HAP-1 (cell line): ENCODE measurements around the gene PTPRD.

Experiments used
- DNase-seq, 2 experiments: peaks; one replicate each; pipeline ENCODE4 v3.0.0-alpha.2; 2016 to 2020; ENCODE audit warnings: low spot score in 2 of 2
- H3K27me3 ChIP-seq: fragments of 250-450 bp; sonication (Bioruptor Pico); 2 replicates; pipeline ENCODE4 v1.5.1; 2020; ENCODE audit warnings: low read depth, mild to moderate bottlenecking, moderate library complexity
- H3K36me3 ChIP-seq: fragments of 250-450 bp; sonication (Bioruptor Pico); replicated peaks from 2 replicates; pipeline ENCODE4 v1.5.1; 2020; ENCODE audit warnings: mild to moderate bottlenecking
- H3K4me1 ChIP-seq: fragments of 250-450 bp; sonication (Bioruptor Pico); 2 replicates; pipeline ENCODE4 v1.5.1; 2020; ENCODE audit warnings: mild to moderate bottlenecking
- H3K4me3 ChIP-seq: fragments of 250-450 bp; sonication (Bioruptor Pico); 2 replicates; pipeline ENCODE4 v1.5.1; 2020; ENCODE audit warnings: mild to moderate bottlenecking, moderate library complexity
- H3K9me3 ChIP-seq: fragments of 250-450 bp; sonication (Bioruptor Pico); 2 replicates; pipeline ENCODE4 v1.5.1; 2020; ENCODE audit warnings: mild to moderate bottlenecking, moderate library complexity
- in situ Hi-C: fragments of 300-500 bp; cut with MboI; formaldehyde crosslinking; loops from 3 replicates; pipeline ENCODE4 v1.14.3; 2020; ENCODE audit warnings: low sequenced_read_pairs, inconsistent platforms, mixed read lengths

The PTPRD gene

DNA sequence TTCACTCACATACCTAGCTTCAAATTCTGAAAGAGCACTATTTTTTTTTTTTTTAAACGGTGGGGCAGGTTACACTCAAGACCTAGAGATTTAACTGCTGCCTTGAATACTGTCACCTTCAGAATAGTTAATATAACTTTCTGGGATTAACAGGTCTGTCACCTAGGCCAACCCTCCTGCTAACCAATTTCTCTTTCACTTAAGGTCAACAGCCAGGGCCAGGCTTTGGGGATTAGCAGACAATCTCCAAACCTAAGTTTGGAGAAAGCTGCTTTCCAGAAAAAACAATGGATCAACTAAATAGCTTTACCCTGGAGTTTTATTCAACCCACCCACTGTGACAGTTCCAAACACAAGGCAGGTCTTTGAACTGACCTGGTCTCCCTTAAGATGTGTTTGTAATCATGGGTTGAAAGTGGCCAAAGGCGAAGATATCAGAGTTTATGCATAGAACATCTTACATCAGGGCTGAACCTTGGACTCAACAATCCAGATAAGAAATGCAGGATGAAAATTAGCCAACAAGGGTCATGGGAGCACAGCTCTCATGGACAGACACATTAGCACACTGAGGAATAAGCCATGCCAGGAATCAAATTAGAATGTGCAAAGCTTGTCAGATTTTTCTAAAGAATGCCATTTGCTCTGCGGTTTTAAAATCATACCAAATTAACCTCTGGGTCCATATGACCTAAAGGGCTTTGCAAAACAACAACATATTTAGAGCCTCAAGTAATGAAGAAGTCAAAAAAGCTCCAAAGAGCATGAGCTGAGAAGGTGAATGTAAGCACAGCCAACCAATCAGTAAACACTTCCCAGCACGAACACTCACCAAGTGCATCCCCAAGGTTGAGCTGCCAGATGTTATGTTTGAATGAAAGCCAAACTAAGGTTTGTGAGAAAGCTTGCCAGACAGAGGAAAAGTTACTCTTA, 2274.7 kb downstream of the PTPRD start:
- no peak for DNase-seq

DNA sequence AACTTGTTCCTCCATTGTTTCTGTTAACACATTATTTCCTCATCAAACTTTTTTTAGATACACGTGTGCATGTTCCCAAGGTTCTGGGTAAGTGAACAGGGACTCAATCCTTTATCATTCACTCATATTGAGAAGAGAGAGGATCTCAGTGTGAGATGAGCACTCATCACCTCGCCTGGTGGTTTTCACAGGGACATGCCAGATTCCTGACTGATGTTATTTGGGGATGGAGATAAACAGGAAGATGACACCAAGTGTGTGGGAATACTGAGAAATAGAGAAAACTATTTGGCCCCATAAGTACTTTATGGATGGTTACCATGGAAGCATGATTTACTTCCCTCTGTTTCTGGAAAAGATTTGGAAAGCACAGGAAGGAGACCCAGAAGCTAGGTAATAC, 2279.9 kb downstream of the PTPRD start:
- Histone ChIP-seq H3K4me3 (no peak overlapping the region), H3K36me3 (no peaks in the 10 kb centered on the region), H3K27me3 (no peaks in the 10 kb centered on the region), H3K4me1 (no peaks in the 10 kb centered on the region), H3K9me3 (no peaks in the 10 kb centered on the region)
- in situ Hi-C loops = no loop called here
- no peak for DNase-seq

More for the DNA sequence above, 2274.7 kb downstream of the PTPRD start:
- Histone ChIP-seq H3K9me3 (no peaks in the 10 kb centered on the region), H3K4me1 (no peaks in the 10 kb centered on the region), H3K27me3 (no peaks in the 10 kb centered on the region), H3K36me3 (0 out of 2 replicates have a peak, but pooled peaks cover 4% of the 10 kb centered on the region), H3K4me3 (no peak overlapping the region)
- in situ Hi-C loops = no loop called here

DNA sequence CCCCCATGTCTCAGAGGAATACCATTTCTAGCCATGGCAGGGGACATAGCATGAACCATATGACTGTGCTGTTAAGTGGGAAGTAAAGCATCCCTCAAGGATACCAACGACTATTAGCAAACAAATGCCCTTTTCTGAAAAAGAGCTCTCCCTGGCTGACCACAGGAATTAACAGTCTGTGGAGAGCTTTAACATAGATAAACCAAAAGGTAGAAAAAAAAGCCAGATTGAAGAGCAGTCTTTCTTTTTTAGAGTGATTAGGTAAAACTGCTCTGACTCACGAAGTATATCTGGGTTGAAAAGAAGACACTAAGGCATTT, 2280.5 kb downstream of the PTPRD start:
- in situ Hi-C loops = no loop called here
- no peak for DNase-seq
- Histone ChIP-seq H3K4me1 (no peaks in the 10 kb centered on the region), H3K27me3 (no peaks in the 10 kb centered on the region), H3K4me3 (no peak overlapping the region), H3K36me3 (no peaks in the 10 kb centered on the region), H3K9me3 (no peaks in the 10 kb centered on the region)

DNA sequence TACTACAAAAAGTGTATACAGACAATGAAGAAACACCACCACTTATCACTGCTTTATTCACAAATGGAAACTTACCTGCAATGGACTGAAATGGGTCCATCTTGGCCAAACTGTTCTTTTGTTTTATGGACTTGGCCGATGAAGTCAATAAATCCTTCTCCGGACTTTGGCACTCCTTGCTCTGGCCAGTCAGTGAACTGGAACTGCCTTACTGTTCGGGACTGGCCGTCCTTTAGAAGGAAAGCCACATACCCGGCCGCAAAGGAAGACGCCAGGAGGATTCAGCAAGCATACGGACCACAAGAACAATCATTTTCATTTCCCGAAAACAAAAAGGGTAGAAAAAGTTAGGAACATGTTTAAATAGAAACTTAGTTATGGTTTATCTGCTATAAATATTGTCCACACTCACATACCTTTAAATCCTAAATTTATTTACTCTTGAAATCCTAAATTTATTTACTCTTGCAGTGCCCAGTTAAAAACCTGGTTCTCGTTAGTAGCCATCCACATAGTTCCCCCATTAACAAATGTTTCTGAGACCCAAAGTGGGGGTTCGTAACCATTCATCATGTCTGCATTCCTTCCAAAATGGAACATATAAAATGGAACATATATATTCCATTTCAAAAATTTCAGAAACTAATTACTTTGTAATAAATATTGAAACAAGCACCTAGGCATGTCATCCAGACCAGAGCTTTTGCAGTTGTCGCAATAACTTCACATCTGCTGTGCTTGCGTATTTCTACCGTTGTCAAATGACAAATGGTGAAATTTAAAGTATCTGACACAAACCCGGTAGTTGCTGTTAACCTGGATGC, 2281.1 kb downstream of the PTPRD start:
- H3K4me1 ChIP-seq = no peaks in the 10 kb centered on the region
- DNase-seq = no peak
- H3K27me3 ChIP-seq = no peaks in the 10 kb centered on the region
- no peaks in the 10 kb centered on the region for H3K9me3 ChIP-seq
- H3K4me3 ChIP-seq = no peak overlapping the region
- in situ Hi-C loops = no loop called here
- no peaks in the 10 kb centered on the region for H3K36me3 ChIP-seq

GRCh38 chr9:8329561-8330283, 2283.1 kb downstream of the PTPRD start:
- H3K9me3 ChIP-seq = no peaks in the 10 kb centered on the region
- in situ Hi-C loops = no loop called here
- no peaks in the 10 kb centered on the region for H3K27me3 ChIP-seq
- H3K4me3 ChIP-seq = no peak overlapping the region
- H3K36me3 ChIP-seq = no peaks in the 10 kb centered on the region
- no peak for DNase-seq
- no peaks in the 10 kb centered on the region for H3K4me1 ChIP-seq

GRCh38 chr9:8315211-8315610, 2297.6 kb downstream of the PTPRD start:
- in situ Hi-C loops = no loop called here
- DNase-seq = no peak

DNA sequence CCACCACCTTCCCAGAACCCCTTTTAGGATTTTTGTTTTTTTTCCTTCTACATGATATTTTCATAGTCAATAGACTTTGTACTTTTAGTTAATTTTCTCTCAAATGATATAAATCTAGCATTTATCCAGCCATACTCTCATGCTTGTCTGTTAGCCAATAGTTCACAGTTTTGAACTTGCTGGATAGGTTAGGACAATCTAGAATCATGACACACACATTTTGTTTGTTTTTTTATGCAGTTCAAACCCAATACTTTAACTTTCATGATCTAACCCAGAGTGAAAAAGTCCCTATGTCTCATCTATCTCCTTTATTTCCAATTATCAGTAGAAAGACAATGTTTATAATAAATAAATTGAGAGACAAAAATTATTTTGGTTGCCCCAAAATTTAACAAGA, 2303.5 kb downstream of the PTPRD start:
- in situ Hi-C loops = no loop called here
- H3K9me3 ChIP-seq = no peaks in the 10 kb centered on the region
- no peaks in the 10 kb centered on the region for H3K36me3 ChIP-seq
- no peak overlapping the region for H3K4me3 ChIP-seq
- H3K4me1 ChIP-seq = no peaks in the 10 kb centered on the region
- no peak for DNase-seq
- H3K27me3 ChIP-seq = no peaks in the 10 kb centered on the region

More at GRCh38 chr9:8315211-8315610, 2297.6 kb downstream of the PTPRD start:
- Histone ChIP-seq H3K9me3 (no peaks in the 10 kb centered on the region), H3K36me3 (no peaks in the 10 kb centered on the region), H3K4me3 (no peak overlapping the region), H3K4me1 (no peaks in the 10 kb centered on the region), H3K27me3 (no peaks in the 10 kb centered on the region)

- no peaks in the 10 kb centered on the region for H3K27me3 ChIP-seq
- no peak overlapping the region for H3K4me3 ChIP-seq
- H3K4me1 ChIP-seq = no peaks in the 10 kb centered on the region
- in situ Hi-C loops = no loop called here
- no peaks in the 10 kb centered on the region for H3K36me3 ChIP-seq
- H3K9me3 ChIP-seq = no peaks in the 10 kb centered on the region
- DNase-seq = no peak
These were observed 2308.1 kb downstream of the PTPRD start for GRCh38 chr9:8304720-8305119.

GRCh38 chr9:8301296-8301695, 2311.5 kb downstream of the PTPRD start:
- no peak overlapping the region for H3K4me3 ChIP-seq
- H3K9me3 ChIP-seq = no peaks in the 10 kb centered on the region
- DNase-seq = no peak
- no peaks in the 10 kb centered on the region for H3K27me3 ChIP-seq
- in situ Hi-C loops = no loop called here
- no peaks in the 10 kb centered on the region for H3K4me1 ChIP-seq
- no peaks in the 10 kb centered on the region for H3K36me3 ChIP-seq

DNA sequence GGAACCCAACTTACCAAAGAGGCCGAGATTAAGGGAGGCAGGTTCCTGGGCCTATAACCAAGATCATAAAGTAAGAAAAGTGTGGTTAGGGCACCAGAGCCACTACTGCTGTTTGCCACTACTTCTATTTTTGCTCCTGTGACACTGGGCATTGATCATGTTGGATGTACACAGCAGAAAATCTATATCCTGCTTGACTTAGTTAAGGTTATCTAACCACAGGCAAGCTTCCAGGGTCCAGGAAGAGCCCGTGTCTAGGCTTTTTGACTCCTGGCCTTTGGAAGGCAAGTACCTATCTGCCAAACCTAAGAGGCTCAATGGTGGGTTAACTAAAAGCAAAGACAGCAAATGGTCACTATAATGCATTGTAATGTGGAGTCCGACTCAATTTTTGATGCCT, 2315.8 kb downstream of the PTPRD start:
- Histone ChIP-seq H3K36me3 (no peaks in the 10 kb centered on the region), H3K9me3 (no peaks in the 10 kb centered on the region), H3K27me3 (no peaks in the 10 kb centered on the region), H3K4me3 (no peak overlapping the region), H3K4me1 (no peaks in the 10 kb centered on the region)
- in situ Hi-C loops = no loop called here
- no peak for DNase-seq

GRCh38 chr9:8292657-8293056, 2320.1 kb downstream of the PTPRD start:
- Histone ChIP-seq H3K9me3 (no peaks in the 10 kb centered on the region), H3K4me3 (no peak overlapping the region), H3K27me3 (no peaks in the 10 kb centered on the region), H3K4me1 (no peaks in the 10 kb centered on the region), H3K36me3 (no peaks in the 10 kb centered on the region)
- in situ Hi-C loops = no loop called here
- no peak for DNase-seq

GRCh38 chr9:8289681-8290080, 2323.1 kb downstream of the PTPRD start:
- Histone ChIP-seq H3K4me1 (peaks cover 4% of the 10 kb centered on the region), H3K27me3 (no peaks in the 10 kb centered on the region), H3K9me3 (no peaks in the 10 kb centered on the region), H3K36me3 (no peaks in the 10 kb centered on the region), H3K4me3 (no peak overlapping the region)
- no peak for DNase-seq
- in situ Hi-C loops = no loop called here

DNA sequence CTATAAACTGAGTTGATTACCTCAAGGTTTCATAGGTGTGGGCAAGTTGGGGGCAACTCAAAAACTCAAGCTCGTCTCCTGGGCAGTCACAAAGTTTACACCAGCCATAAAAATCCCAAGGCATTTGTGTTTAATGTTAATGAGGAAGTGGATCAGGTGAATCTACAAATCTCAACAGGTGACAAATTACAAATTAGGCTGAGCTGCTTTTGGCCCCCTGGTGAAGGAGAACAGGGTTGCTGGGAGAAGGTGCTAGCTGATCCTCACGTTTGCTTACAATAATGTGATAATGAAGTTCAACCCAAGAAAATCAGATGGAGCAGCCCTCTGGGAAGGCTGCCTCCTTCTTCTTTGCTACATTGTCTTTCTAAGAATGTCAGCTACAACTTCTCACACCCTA, 2324.8 kb downstream of the PTPRD start:
- no peaks in the 10 kb centered on the region for H3K36me3 ChIP-seq
- no peak overlapping the region for H3K4me3 ChIP-seq
- peaks cover 11% of the 10 kb centered on the region for H3K4me1 ChIP-seq
- H3K9me3 ChIP-seq = no peaks in the 10 kb centered on the region
- in situ Hi-C loops = no loop called here
- no peaks in the 10 kb centered on the region for H3K27me3 ChIP-seq
- no peak for DNase-seq

- Histone ChIP-seq H3K36me3 (no peaks in the 10 kb centered on the region), H3K4me3 (no peak overlapping the region), H3K27me3 (no peaks in the 10 kb centered on the region), H3K9me3 (no peaks in the 10 kb centered on the region), H3K4me1 (peaks cover 11% of the 10 kb centered on the region)
- in situ Hi-C loops = no loop called here
- no peak for DNase-seq
These were observed 2325.3 kb downstream of the PTPRD start for GRCh38 chr9:8287501-8287900.
